NCI-H524 treated with DMSO at 0.1 percent for 48 hours (cell line): Measurements from ENCODE around the gene RBMS1.
"Not testable (repeated sequence)": the region's sequence is repeated elsewhere in the genome, so short reads cannot be mapped to it uniquely, and the experiment has no call there.

ENCODE experiments used
- DNase-seq: peaks from one replicate; lab custom pipeline; 2025; lab: John Stamatoyannopoulos, UW

The RBMS1 gene

DNA sequence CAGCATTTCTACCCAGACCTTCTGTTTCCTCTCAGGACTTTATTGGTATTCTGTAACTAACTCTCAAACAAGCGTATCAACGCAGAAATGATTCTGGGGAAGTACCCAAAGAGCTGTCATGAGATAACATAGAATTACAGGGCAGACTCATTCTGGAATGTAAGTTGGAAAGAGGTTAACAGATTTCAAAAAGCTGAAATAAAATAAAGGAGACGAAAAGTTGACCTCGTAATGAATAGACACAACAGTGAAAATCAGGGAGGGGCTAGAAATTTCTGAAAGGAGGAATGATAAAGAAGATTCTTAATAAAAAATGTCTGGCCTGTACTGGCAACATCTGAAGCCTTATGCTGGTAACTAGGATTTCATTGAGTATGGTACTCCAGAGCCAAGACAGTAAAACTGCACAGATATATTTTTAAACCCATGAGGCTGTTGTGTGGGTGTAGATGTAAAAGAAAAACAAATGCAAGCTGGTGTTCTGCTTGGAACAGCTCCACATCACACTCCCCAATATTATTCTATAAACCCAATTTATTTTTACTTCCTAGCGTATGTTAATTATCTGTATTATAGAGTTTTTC lies 23.9 kb downstream of the RBMS1 start:
- no peak for DNase-seq

DNA sequence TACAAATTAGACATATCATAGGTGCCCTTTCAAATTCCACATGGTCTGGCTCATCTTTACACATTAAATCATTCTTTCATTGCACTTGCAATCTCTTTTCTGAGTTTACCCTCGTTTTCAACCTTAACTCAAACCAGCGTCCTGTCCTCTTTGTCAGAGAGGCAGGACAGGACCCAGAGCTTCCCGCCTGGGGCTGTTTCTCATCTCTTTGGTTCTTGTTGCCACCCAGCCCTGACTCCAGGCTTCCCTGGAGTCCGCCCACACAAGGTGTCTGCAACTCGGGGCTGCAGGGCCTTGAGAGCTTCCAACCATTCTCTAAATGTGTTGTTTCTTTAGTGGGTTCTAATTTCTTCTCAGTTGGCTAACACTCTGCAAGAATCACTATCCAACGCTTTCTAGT lies 24.4 kb downstream of the RBMS1 start:
- no peak for DNase-seq

- DNase-seq, result no peak
Measured at GRCh38 chr2:160467086-160467485, 26.5 kb downstream of the RBMS1 start.

DNA sequence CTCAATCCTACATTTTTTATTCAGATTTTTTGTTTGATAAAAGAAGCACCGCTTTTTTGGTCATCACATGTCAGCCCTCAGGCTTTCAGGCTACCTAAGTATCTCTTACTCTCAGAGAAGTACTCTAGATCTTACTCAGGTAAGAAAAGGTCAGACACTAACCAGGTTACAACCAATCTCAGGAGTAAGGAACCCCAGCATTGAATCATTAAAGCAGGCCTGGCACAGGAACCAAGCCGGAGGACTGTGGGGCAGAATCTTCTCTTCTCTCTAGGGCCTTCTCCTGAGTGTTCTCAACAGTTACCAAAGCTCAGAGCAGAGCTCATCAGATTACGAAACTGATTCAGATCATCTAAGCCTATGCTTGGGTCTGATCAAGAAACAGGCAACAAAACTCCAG lies 28.2 kb downstream of the RBMS1 start:
- DNase-seq, result no peak

DNA sequence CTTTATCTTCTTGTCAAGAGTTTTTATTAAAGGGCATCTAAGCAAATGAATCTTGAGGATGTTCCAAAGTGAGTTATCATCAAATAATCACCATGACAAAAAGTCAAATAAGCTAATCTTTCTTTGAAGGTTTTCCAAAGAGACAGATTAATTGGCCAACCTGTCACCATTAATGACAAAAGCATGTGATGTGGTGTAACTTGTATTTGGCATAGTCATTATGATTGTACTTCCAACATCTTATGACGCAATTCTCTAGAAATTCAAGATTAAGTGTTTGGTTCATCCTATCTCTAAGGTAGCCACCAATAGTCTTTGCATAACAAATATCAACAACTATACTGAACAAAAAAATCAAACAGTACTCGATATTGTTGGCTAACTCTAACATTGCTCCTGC lies 28.6 kb downstream of the RBMS1 start:
- no peak for DNase-seq

GRCh38 chr2:160464017-160464416 lies 29.6 kb downstream of the RBMS1 start:
- no peak for DNase-seq

GRCh38 chr2:160463245-160463644 lies 30.4 kb downstream of the RBMS1 start:
- no peak for DNase-seq

DNA sequence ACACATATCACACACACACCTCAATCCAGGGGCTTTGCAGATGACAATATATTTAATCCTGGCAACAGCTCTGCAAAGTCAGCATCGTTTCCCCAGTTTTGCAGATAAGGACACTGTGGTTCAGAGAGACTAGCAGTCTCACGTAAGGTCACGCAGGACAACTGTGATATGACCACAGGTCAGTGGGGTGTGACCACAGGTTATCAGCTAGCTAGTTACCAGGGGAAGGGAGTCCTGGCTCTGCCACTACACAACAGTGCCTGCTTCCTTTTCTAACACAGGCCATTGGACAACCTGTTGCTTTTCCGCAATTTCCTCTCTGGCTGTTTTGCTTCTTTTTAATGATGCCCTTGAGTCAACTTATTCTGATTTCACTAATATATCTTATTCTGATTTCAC lies 33.3 kb downstream of the RBMS1 start:
- DNase-seq, result no peak

GRCh38 chr2:160459538-160460332 lies 33.9 kb downstream of the RBMS1 start:
- DNase-seq, result no peak

GRCh38 chr2:160458718-160459453 lies 34.7 kb downstream of the RBMS1 start:
- no peak for DNase-seq

DNA sequence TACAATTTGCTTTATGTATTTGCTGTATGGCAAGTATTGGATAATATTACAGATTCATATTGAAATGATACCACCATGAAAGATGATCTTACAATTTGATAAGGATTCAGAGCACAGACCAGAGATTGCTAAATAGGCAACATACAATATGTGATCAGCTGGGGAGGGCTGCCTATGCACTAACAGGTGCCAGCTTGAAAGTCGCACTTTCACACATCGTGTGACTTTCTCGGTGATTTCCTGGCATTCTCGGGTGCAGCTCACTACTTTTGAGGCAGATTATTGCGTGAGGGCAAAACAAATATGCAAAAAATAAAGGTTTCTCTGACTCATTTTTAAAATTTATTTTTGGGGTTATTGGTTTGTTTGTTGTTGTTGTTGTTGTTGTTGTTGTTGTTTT lies 36.0 kb downstream of the RBMS1 start:
- DNase-seq, result no peak

- DNase-seq, result no peak
Measured at GRCh38 chr2:160454070-160454797, 39.4 kb downstream of the RBMS1 start.

- DNase-seq, result no peak
Measured at GRCh38 chr2:160453111-160453820, 40.3 kb downstream of the RBMS1 start.

DNA sequence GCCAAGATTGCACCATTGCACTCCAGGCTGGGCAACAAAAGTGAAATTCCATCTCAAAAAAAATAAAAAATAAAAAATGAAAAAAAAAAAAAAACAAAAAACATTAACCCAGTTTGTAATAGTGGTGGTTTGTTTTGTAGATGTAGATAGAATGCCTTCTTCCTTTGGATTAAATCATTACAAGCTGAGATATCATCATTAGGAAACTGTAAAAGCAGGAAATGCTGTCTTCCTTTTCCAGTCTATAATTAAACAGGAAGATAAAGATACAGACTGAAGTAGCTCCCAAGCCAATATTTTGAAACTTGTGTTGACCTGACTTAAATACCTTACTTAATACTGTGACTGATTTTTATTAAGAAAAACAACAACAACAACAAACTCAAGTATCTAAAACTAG lies 43.1 kb downstream of the RBMS1 start:
- no peak for DNase-seq

GRCh38 chr2:160448821-160449220 lies 44.8 kb downstream of the RBMS1 start:
- not testable (repeated sequence) for DNase-seq

- DNase-seq, result peak; percentile 50
Measured at GRCh38 chr2:160445673-160446072, 47.9 kb downstream of the RBMS1 start.

DNA sequence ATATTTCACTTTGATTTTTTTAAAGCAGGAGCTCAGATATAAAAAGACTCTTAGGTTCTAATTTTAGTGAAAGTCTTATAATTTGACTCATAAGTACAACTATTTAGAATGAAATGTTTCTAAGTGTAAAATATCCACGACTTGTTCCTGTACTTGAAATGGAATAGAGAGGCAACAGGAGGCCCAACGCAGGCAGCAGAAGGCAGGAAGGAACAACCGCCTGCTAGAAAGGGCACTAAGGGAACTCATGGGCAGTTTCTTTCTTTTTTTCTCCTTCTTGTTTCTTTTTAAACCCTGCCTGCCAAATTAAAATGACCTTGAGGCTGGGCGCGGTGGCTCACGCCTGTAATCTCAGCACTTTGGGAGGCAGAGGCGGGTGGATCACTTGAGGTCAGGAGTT lies 51.0 kb downstream of the RBMS1 start:
- DNase-seq, result no peak

GRCh38 chr2:160440888-160441287 lies 52.7 kb downstream of the RBMS1 start:
- DNase-seq, result no peak

GRCh38 chr2:160439038-160439437 lies 54.6 kb downstream of the RBMS1 start:
- not testable (repeated sequence) for DNase-seq

GRCh38 chr2:160437273-160437672 lies 56.3 kb downstream of the RBMS1 start:
- DNase-seq, result no peak

DNA sequence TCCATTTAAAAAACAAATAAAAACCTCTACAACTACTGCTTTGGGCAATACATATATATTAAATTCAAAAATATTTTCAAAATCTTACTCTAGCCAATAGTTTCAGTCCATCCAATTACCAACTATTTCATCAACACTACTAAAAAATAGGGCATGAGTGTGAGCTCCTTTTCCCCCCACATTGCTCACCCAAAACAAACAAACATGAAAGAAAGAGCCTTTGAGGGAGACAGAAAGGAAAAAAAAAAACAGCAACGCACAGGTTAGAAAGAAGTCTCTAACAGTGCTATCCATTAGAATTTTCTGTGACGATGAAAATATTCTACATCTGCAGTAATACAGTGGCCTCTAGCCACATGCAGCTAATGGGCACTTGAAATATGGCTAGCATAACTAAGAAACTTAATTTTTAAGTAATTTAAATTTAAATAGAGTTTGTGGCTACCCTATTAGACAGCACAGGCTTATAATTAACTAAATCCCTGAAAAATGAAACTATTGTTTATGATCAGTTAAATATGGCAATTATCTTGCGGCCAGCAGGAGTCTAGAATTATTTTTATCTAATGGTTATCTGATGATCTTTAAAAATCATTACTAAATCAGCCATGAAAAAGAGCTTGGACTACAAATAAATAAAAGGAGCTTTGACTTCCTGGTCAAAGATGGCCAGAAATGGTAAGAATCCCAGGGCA lies 59.2 kb downstream of the RBMS1 start:
- no peak for DNase-seq
